GM12874 (cell line): ENCODE data around the gene HPS3.

Experiments
- TF ChIP-seq, protein P1 (sequence below): IDR thresholded peaks from 2 replicates; pipeline ENCODE4 v1.5.1; 2011; ENCODE audit warnings: low read depth, mild to moderate bottlenecking, control low read depth, low read length, moderate library complexity; ENCODE audit not compliant: insufficient read depth

The HPS3 gene

DNA sequence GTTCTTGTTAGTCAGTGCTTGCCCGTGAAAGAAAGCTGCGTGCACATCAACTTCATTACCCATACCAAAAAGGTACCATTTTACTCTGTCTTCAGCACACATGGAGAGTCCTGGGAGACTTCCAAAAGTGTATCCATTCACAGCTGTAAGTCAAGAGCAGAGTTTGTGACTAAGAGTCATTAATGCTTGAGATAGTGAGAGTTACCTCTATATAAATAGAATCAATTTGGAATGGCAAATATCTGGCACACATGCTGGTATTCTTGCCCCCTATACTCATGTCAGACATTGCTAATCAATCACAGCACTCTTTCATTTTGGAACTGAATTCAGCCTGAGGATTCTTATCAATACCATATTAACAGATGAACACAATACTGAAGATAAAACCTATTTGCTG, 78.0 kb downstream of the HPS3 start:
- TF ChIP-seq, protein P1, sequence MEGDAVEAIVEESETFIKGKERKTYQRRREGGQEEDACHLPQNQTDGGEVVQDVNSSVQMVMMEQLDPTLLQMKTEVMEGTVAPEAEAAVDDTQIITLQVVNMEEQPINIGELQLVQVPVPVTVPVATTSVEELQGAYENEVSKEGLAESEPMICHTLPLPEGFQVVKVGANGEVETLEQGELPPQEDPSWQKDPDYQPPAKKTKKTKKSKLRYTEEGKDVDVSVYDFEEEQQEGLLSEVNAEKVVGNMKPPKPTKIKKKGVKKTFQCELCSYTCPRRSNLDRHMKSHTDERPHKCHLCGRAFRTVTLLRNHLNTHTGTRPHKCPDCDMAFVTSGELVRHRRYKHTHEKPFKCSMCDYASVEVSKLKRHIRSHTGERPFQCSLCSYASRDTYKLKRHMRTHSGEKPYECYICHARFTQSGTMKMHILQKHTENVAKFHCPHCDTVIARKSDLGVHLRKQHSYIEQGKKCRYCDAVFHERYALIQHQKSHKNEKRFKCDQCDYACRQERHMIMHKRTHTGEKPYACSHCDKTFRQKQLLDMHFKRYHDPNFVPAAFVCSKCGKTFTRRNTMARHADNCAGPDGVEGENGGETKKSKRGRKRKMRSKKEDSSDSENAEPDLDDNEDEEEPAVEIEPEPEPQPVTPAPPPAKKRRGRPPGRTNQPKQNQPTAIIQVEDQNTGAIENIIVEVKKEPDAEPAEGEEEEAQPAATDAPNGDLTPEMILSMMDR: no peak

DNA sequence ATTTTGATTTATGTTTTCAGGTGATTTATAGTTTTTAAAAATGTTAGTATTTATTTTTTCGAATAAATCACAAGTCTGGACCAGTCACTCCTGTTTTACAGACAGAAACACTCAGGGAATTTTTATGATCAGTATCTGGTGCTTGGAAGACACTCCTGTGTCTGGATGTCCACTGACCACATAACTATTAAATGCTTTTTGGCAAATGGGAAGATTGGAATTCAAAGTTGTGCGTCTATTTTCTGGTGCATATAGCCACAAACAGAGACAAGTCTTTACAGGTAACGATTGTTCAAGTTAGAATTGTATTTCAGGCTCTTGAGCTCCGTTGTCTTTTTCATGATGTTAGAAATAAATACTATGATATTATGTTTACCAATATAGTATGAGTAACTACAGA, 80.0 kb downstream of the HPS3 start:
- TF ChIP-seq, protein P1: no peak

DNA sequence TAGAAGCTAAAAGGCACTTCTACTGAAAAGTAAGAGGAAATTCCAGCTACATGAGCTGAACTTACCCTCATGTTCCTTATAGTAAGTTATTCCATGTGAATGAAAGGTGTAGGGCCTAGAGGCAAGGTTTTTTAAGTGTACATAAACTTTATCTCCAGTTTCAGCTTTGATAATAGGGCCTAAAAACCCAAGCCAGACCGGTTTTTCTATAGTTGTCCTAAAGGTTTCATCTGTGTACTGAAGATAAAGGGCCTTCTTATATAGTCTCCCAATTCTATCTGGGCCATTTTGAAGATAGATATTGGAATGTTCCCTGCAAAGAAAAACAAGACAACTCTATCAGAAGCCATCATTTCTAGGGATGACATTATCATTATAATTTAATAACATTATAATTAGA, 82.9 kb downstream of the HPS3 start:
- TF ChIP-seq, protein P1: no peak

DNA sequence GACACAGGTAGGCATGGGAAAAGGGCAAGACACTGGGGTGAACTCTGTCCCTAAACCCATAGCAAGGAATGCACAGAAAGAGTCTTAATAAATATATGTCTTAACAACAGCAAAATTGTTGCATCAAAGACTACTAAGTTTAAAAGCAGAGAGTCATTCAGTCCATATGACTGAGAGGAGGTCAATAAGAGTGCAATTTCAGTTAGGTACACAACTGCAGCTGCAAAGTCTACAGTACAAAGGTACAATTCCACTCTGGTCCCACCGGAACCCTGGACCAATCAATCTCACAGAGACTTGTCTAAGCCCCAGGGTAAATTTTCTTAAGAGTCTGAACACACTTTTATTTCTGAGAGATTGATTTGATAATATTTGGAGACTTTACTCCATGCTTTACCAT, 85.3 kb downstream of the HPS3 start:
- TF ChIP-seq, protein P1: no peak

DNA sequence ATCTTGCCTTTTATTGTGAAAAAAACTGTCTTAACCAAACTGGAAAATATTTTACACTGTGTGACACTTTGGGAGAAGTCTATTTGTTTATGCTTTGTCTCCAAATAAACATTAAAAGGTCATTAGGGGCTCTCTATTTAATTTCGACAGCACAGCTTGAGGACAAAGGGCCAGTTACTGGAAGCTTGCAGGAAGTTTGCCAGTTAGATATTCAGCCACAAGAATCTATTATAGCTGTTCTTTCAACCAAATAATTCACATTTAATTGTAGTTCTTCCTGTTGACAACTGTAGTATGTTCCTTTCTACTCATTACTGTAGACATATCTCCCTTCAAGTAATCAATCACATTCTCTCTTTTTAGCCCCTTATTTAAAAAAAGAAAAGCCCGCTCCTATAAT, 86.1 kb downstream of the HPS3 start:
- TF ChIP-seq, protein P1: no peak

DNA sequence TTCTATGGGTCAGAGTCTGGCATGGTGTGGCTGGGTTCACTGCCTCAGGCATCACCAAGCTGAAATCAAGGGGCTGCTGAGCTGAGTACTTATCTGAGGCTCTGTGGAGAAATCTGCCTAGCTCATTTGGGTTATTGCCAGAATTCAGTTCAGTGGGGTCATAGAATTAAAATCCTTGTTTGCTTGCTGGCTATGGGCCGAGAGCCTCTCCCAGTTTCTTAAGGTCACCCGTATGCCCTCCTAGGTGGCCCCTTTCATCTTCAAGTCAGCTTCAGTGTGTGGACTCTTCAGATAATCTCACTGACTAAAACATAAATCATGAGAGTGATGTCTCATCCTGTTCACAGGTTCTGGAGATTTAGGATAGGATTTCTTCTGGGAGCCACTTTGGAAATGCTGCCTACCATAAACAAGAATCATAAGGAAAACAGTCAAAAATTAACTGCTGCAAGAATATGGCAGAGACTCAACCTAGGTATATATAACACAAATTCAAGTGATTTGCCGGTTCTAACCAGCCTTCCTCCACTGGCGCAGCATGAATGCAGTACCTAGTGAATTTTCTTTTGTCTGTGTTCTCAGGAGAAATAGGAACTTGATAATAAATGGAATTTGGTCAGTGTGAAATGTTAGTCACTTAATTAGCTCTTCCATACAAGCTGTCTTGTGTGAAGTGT, 86.9 kb downstream of the HPS3 start:
- TF ChIP-seq, protein P1: no peak

DNA sequence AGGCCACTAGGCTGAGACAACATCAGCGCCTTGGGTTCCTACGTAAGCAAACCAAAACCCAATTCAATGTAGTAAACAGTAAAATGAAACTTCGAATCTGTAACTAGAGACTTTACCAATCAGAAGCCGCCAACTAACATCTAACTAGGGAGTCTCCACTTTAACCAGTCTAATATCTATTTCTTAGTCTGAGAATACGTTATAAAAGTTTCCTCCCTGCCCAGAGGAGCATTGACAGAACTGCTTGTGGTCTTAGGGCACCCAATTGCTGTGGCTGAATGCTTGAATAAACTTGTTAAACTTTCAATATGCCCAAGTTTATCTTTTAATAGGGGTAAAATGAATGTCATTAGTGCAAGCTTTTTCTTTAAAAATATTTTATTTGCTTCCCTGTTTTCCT, 87.9 kb downstream of the HPS3 start:
- TF ChIP-seq, protein P1: no peak
